Epithelial cell of proximal tubule (primary cell): Measurements from ENCODE around the gene TAF11L13. TPM values are rescaled to one million over a fixed set of nuclear protein-coding genes. Genes with fewer than 3 reads are reported as not detected.
"Not testable (repeated sequence)": the region's sequence is repeated elsewhere in the genome, so short reads cannot be mapped to it uniquely, and the experiment has no call there.

Experiments
- DNase-seq: peaks from one replicate; pipeline ENCODE4 v3.0.0-alpha.2; 2011; ENCODE audit warnings: low read depth
- H3K4me3 ChIP-seq: 2 replicates; pipeline ENCODE4 v1.5.1; 2011; ENCODE audit warnings: low read depth, mild to moderate bottlenecking, low read length
- total RNA-seq: library from RNA; depleted of rRNA; stranded (reverse); fragments of >200 nt; gene quantifications from 2 replicates; pipeline ENCODE4 v1.2.3, GENCODE V29; 2015
- TF ChIP-seq, protein P1 (sequence below): conservative IDR thresholded peaks from 2 replicates; pipeline ENCODE4 v1.5.1; 2012; ENCODE audit warnings: low read depth, mild to moderate bottlenecking, low read length

The TAF11L13 gene
- total RNA-seq: not detected in 2 replicates

DNA sequence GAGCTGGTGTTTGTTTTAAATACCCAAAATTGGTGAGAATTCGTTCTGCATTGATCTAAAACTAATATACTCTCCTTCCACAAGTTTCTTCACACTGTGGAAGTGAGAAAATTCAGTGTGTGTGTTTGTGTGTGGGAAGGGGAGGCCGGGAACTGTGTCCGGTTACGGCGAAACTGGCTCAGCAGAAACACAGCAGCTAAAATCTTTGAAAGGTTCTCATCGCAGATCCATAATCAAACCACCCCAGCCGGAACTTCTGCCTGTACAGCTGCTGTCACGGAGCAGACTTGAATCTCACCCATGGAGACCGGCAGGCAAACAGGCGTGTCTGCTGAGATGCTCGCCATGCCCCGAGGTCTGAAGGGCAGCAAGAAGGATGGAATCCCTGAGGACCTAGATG lies at the start of gene TAF11L13:
Gene TAF11L13, plus strand, starts transcription at position 301 of the 400 bp plus-strand sequence.
- not testable (repeated sequence) for DNase-seq, H3K4me3 ChIP-seq

DNA sequence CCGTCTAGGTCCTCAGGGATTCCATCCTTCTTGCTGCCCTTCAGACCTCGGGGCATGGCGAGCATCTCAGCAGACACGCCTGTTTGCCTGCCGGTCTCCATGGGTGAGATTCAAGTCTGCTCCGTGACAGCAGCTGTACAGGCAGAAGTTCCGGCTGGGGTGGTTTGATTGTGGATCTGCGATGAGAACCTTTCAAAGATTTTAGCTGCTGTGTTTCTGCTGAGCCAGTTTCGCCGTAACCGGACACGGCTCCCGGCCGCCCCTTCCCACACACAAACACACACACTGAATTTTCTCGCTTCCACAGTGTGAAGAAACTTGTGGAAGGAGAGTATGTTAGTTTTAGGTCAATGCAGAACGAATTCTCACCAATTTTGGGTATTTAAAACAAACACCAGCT lies 46.2 kb upstream of the TAF11L13 start, which contains the start of gene TAF11L7:
Gene TAF11L7, minus strand, starts transcription at position 101 of the 400 bp plus-strand sequence.
- not testable (repeated sequence) for DNase-seq, H3K4me3 ChIP-seq

DNA sequence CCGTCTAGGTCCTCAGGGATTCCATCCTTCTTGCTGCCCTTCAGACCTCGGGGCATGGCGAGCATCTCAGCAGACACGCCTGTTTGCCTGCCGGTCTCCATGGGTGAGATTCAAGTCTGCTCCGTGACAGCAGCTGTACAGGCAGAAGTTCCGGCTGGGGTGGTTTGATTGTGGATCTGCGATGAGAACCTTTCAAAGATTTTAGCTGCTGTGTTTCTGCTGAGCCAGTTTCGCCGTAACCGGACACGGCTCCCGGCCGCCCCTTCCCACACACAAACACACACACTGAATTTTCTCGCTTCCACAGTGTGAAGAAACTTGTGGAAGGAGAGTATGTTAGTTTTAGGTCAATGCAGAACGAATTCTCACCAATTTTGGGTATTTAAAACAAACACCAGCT lies 41.0 kb upstream of the TAF11L13 start, which contains the start of gene TAF11L8:
Gene TAF11L8, minus strand, starts transcription at position 101 of the 400 bp plus-strand sequence.
- H3K4me3 ChIP-seq, DNase-seq: not testable (repeated sequence)

DNA sequence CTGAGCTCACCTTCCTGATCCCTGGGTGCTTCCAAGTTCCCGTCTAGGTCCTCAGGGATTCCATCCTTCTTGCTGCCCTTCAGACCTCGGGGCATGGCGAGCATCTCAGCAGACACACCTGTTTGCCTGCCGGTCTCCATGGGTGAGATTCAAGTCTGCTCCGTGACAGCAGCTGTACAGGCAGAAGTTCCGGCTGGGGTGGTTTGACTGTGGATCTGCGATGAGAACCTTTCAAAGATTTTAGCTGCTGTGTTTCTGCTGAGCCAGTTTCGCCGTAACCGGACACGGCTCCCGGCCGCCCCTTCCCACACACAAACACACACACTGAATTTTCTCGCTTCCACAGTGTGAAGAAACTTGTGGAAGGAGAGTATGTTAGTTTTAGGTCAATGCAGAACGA lies 37.6 kb upstream of the TAF11L13 start, which contains the start of gene TAF11L9:
Gene TAF11L9, minus strand, starts transcription at position 140 of the 400 bp plus-strand sequence.
- not testable (repeated sequence) for H3K4me3 ChIP-seq, DNase-seq

DNA sequence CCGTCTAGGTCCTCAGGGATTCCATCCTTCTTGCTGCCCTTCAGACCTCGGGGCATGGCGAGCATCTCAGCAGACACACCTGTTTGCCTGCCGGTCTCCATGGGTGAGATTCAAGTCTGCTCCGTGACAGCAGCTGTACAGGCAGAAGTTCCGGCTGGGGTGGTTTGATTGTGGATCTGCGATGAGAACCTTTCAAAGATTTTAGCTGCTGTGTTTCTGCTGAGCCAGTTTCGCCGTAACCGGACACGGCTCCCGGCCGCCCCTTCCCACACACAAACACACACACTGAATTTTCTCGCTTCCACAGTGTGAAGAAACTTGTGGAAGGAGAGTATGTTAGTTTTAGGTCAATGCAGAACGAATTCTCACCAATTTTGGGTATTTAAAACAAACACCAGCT lies 34.2 kb upstream of the TAF11L13 start, which contains the start of gene TAF11L10:
Gene TAF11L10, minus strand, starts transcription at position 101 of the 400 bp plus-strand sequence.
- not testable (repeated sequence) for DNase-seq, H3K4me3 ChIP-seq

DNA sequence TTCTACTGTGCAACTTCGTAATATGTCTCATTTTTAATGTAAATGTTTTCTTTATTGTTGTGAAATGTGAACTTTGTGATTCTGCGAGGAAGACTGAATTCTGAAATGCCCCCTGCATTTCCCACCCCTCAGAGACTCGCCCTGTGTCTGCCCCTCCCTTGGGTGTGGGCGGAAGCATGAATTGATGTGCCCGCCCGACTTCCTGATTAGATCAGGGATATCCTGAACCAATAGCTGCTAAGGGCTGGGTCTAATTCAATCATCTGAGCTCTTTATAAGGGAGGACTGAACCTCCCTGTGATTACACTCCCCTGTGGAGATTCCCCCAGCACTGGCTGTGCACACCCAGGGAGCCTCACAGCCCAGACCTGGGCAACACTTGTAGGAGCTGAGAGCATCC lies 28.0 kb upstream of the TAF11L13 start, which contains the start of gene TAF11L11:
Gene TAF11L11, plus strand, starts transcription at position 304 of the 400 bp plus-strand sequence.
- DNase-seq, H3K4me3 ChIP-seq: not testable (repeated sequence)

DNA sequence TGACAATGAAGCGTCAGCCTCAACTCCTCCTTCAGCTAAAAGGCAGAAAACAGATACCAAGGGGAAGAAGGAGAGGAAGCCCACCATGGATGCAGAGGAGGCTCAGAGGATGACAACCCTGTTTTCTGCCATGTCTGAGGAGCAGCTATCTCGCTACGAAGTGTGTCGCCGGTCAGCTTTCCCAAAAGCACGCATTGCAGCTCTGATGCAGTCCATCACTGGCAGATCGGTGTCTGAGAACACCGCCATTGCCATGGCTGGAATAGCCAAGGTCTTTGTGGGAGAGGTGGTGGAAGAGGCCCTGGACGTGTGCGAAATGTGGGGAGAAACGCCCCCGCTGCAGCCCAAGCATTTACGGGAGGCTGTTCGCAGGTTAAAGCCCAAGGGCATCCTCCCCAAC lies 26.9 kb upstream of the TAF11L13 start:
- H3K4me3 ChIP-seq: no peak overlapping the region
- TF ChIP-seq, protein P1, sequence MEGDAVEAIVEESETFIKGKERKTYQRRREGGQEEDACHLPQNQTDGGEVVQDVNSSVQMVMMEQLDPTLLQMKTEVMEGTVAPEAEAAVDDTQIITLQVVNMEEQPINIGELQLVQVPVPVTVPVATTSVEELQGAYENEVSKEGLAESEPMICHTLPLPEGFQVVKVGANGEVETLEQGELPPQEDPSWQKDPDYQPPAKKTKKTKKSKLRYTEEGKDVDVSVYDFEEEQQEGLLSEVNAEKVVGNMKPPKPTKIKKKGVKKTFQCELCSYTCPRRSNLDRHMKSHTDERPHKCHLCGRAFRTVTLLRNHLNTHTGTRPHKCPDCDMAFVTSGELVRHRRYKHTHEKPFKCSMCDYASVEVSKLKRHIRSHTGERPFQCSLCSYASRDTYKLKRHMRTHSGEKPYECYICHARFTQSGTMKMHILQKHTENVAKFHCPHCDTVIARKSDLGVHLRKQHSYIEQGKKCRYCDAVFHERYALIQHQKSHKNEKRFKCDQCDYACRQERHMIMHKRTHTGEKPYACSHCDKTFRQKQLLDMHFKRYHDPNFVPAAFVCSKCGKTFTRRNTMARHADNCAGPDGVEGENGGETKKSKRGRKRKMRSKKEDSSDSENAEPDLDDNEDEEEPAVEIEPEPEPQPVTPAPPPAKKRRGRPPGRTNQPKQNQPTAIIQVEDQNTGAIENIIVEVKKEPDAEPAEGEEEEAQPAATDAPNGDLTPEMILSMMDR: no peak

DNA sequence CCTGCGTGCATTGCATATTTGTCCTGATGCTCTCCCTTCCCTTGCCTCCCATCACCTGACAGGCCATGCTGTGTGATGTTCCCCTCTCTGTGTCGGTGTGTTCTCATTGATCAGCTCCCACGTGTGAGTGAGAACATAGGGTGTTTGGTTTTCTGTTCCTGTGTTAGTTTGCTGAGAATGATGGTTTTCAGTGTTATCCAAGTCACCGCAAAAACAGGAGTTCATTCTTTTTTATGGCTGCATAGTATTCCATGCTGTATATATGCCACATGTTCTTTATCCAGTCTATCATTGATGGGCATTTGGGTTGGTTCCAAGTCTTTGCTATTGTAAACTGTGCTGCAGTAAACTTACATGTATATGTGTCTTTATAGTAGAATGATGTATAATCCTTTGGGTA lies 24.4 kb upstream of the TAF11L13 start:
- H3K4me3 ChIP-seq, DNase-seq: not testable (repeated sequence)

More for the DNA sequence above, 26.9 kb upstream of the TAF11L13 start:
- DNase-seq: no peak

DNA sequence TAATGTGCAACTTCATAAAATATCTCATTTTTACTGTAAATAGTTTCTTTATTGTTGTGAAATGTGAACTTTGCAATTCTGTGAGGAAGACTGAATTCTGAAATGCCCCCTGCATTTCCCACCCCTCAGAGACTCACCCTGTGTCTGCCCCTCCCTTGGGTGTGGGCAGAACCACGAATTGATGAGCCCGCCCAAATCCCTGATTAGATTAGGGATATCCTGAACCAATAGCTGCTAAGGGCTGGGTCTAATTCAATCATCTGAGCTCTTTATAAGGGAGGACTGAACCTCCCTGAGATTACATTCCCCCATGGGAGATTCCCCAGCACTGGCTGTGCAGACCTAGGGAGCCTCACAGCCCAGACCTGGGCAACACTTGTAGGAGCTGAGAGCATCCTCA lies 21.8 kb upstream of the TAF11L13 start, which contains the start of gene TAF11L12:
Gene TAF11L12, plus strand, starts transcription at position 301 of the 400 bp plus-strand sequence.
- not testable (repeated sequence) for H3K4me3 ChIP-seq, DNase-seq

DNA sequence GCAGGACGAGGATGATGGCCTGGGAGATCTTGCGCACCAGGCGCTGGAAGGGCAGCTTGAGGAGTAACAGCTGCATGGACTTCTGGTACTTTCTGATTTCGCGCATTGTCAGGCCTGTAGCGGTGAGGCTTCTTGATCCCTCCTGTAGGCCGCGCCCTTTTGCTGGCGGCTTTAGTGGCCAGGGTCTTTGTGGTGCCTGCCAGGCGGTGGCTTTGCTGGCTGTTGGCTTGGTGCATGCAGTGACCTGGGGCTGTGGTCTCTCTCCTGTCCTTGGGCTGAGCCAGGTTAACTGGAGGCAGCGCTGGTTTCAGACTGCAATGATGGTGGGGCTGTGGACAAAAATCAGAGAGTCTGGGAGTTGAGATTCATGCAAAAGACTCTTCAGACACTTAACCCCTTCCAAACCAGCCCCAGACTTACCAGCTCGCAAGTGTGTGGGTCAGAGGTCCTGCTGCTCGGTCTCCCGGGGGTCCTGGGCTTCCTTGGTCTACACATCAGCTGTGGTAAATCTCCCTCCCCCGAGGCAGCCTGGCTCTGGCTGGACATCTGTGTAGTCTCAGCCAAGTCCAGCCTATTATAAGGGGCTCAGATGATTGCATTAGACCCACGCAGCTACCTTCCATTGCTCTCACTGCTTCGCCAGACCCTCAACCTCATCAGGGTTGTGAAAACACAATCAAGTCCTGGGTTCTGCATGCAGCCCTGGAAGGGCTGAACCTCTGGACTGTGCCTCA lies 16.8 kb upstream of the TAF11L13 start:
- no peak overlapping the region for H3K4me3 ChIP-seq
- no peak for DNase-seq
- TF ChIP-seq, protein P1: no peak

DNA sequence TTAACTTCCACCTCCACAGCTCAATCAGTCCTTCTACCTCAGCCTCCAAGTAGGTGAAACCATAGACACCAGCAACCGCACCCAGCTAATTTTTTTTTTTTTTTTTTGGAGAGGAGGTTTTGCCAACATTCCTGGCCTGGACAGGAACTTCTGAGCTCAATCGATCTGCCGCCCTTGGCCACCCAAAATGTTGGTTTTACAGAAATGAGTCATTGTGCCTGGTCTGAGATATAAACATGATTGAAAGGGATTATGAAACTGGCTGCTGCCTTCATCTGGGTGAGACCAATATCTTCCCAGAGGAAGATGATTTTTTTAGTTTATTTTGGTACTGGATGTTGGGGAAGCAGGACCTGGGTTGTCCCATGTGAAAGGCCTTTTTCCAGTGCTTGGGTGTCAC lies 12.5 kb upstream of the TAF11L13 start:
- TF ChIP-seq, protein P1: no peak
- no peak overlapping the region for H3K4me3 ChIP-seq
- no peak for DNase-seq
